Kidney capillary endothelial cell (primary cell): ENCODE data around the gene LITAF.

ENCODE experiments used
- DNase-seq: peaks from one replicate; pipeline ENCODE4 v3.0.0-alpha.2; 2018; ENCODE audit warnings: low spot score

The LITAF gene

GRCh38 chr16:11550791-11551498 is 35.8 kb downstream of the LITAF start:
- no peak for DNase-seq

- DNase-seq: no peak
Observed at GRCh38 chr16:11547118-11547916, 39.4 kb downstream of the LITAF start.

GRCh38 chr16:11546608-11547061 is 40.1 kb downstream of the LITAF start:
- DNase-seq: no peak

- no peak for DNase-seq
Observed at GRCh38 chr16:11543661-11544393, 42.9 kb downstream of the LITAF start.

- DNase-seq: no peak
Observed at GRCh38 chr16:11542069-11542744, 44.5 kb downstream of the LITAF start.

GRCh38 chr16:11539641-11540050 is 47.1 kb downstream of the LITAF start:
- DNase-seq: no peak

GRCh38 chr16:11538880-11539279 is 47.8 kb downstream of the LITAF start:
- no peak for DNase-seq

GRCh38 chr16:11536104-11536866 is 50.4 kb downstream of the LITAF start:
- DNase-seq: no peak

- DNase-seq: no peak
Observed at GRCh38 chr16:11535494-11535893, 51.2 kb downstream of the LITAF start.

GRCh38 chr16:11534262-11534661 is 52.5 kb downstream of the LITAF start:
- no peak for DNase-seq

GRCh38 chr16:11533588-11533987 is 53.1 kb downstream of the LITAF start:
- DNase-seq: no peak

- no peak for DNase-seq
Observed at GRCh38 chr16:11530171-11530940, 56.4 kb downstream of the LITAF start.

- no peak for DNase-seq
Observed at GRCh38 chr16:11529285-11529684, 57.4 kb downstream of the LITAF start.

GRCh38 chr16:11528053-11528452 is 58.7 kb downstream of the LITAF start:
- DNase-seq: no peak

GRCh38 chr16:11526655-11527350 is 59.9 kb downstream of the LITAF start:
- no peak for DNase-seq

GRCh38 chr16:11524098-11524760 is 62.5 kb downstream of the LITAF start:
- DNase-seq: no peak

- DNase-seq: no peak
Observed at GRCh38 chr16:11521055-11521454, 65.7 kb downstream of the LITAF start.

- no peak for DNase-seq
Observed at GRCh38 chr16:11520442-11520841, 66.3 kb downstream of the LITAF start.

- no peak for DNase-seq
Observed at GRCh38 chr16:11517961-11518360, 68.8 kb downstream of the LITAF start.
